ENCODE results near the gene SAMM50.
A peak's percentile ranks its signal among the peaks of the same experiment; 100 is the strongest.

Gene SAMM50

DNA sequence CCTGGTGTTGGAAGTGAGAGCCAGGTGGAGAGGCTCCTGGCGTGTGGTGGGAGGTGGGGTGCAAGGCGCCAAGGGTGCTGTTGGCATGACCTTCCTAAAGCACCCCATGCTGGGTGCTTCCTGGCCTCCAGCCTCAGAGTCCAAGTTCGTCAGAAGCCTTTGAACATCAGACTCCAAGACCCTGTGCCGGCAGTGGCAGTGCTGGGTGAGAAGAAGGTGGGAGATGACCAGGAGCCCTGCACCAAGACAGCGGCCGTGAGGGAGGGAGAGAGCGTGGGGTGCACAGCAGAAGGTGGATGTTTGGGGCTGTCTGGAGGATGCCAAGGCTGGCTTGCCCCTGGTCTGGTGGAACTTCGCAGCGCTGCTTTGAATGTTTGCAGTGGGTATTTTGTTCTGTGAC lies 39.2 kb downstream of the SAMM50 start:
- no peak overlapping the region for H3K4me2 ChIP-seq (ENCODE audit: low read depth, low read length)
- no peaks in the 10 kb centered on the region for H4K20me1 ChIP-seq (ENCODE audit: insufficient read depth, low read length)
- no peaks in the 10 kb centered on the region for H3K36me3 ChIP-seq (replicated peaks; ENCODE audit: insufficient read depth, low read length)
- H3F3A ChIP-seq (ENCODE audit: insufficient read depth, low read length) = no peaks in the 10 kb centered on the region
- TF ChIP-seq, protein P1, sequence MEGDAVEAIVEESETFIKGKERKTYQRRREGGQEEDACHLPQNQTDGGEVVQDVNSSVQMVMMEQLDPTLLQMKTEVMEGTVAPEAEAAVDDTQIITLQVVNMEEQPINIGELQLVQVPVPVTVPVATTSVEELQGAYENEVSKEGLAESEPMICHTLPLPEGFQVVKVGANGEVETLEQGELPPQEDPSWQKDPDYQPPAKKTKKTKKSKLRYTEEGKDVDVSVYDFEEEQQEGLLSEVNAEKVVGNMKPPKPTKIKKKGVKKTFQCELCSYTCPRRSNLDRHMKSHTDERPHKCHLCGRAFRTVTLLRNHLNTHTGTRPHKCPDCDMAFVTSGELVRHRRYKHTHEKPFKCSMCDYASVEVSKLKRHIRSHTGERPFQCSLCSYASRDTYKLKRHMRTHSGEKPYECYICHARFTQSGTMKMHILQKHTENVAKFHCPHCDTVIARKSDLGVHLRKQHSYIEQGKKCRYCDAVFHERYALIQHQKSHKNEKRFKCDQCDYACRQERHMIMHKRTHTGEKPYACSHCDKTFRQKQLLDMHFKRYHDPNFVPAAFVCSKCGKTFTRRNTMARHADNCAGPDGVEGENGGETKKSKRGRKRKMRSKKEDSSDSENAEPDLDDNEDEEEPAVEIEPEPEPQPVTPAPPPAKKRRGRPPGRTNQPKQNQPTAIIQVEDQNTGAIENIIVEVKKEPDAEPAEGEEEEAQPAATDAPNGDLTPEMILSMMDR (IDR thresholded peaks at IDR 0.05; ENCODE audit: low read length) = no peak
- TF ChIP-seq EZH2phosphoT487 (IDR thresholded peaks at IDR 0.05; ENCODE audit: low read length) = no peak
- TF ChIP-seq EZH2 (optimal IDR thresholded peaks at IDR 0.05; ENCODE audit: low read depth, low read length) = no peak
- no peaks in the 10 kb centered on the region for H3K27me3 ChIP-seq (replicated peaks; ENCODE audit: insufficient read depth, low read length)
- H3K27ac ChIP-seq (ENCODE audit: low read length) = no peak overlapping the region
- H3K9me3 ChIP-seq (replicated peaks; ENCODE audit: insufficient read depth, low read length) = no peaks in the 10 kb centered on the region
- no peaks in the 10 kb centered on the region for H3K79me2 ChIP-seq (ENCODE audit: low read length)
- DNase-seq = no peak
- no peak overlapping the region for H3K4me3 ChIP-seq (ENCODE audit: low read length)
- H2AFZ ChIP-seq (ENCODE audit: low read length) = no peak overlapping the region
- no peaks in the 10 kb centered on the region for H3K4me1 ChIP-seq (ENCODE audit: low read length)
- no peak overlapping the region for H3K9ac ChIP-seq (ENCODE audit: low read length)
- H3K9me2 ChIP-seq (replicated peaks; ENCODE audit: insufficient read depth, low read length) = no peaks in the 10 kb centered on the region

GRCh38 chr22:43995057-43995685 lies 39.9 kb downstream of the SAMM50 start:
- Histone ChIP-seq H4K20me1 (ENCODE audit: insufficient read depth, low read length) (no peaks in the 10 kb centered on the region), H3K9me2 (replicated peaks; ENCODE audit: insufficient read depth, low read length) (no peaks in the 10 kb centered on the region), H3F3A (ENCODE audit: insufficient read depth, low read length) (no peaks in the 10 kb centered on the region), H3K27ac (ENCODE audit: low read length) (no peak overlapping the region), H3K9ac (ENCODE audit: low read length) (peak overlapping the region; percentile 44; the same call in 1 of the 2 replicates), H2AFZ (ENCODE audit: low read length) (peak overlapping the region; percentile 82; the same call in 1 of the 2 replicates), H3K4me3 (ENCODE audit: low read length) (peak overlapping the region; percentile 75), H3K9me3 (replicated peaks; ENCODE audit: insufficient read depth, low read length) (no peaks in the 10 kb centered on the region), H3K36me3 (replicated peaks; ENCODE audit: insufficient read depth, low read length) (no peaks in the 10 kb centered on the region), H3K4me2 (ENCODE audit: low read depth, low read length) (peak overlapping the region; percentile 89), H3K27me3 (replicated peaks; ENCODE audit: insufficient read depth, low read length) (no peaks in the 10 kb centered on the region), H3K4me1 (ENCODE audit: low read length) (no peaks in the 10 kb centered on the region), H3K79me2 (ENCODE audit: low read length) (no peaks in the 10 kb centered on the region)
- TF ChIP-seq, protein P1 (IDR thresholded peaks at IDR 0.05; ENCODE audit: low read length) = no peak
- no peak for TF ChIP-seq EZH2 (optimal IDR thresholded peaks at IDR 0.05; ENCODE audit: low read depth, low read length)
- TF ChIP-seq EZH2phosphoT487 (IDR thresholded peaks at IDR 0.05; ENCODE audit: low read length) = no peak
- DNase-seq = no peak

- peak overlapping the region; percentile 75 for H3K4me3 ChIP-seq (ENCODE audit: low read length)
Observed at GRCh38 chr22:43995798-43996169, 40.5 kb downstream of the SAMM50 start.

More at GRCh38 chr22:43995798-43996169, 40.5 kb downstream of the SAMM50 start:
- TF ChIP-seq, protein P1 (IDR thresholded peaks at IDR 0.05; ENCODE audit: low read length) = no peak
- no peak for TF ChIP-seq EZH2 (optimal IDR thresholded peaks at IDR 0.05; ENCODE audit: low read depth, low read length)
- no peak for TF ChIP-seq EZH2phosphoT487 (IDR thresholded peaks at IDR 0.05; ENCODE audit: low read length)
- Histone ChIP-seq H3F3A (ENCODE audit: insufficient read depth, low read length) (no peaks in the 10 kb centered on the region), H4K20me1 (ENCODE audit: insufficient read depth, low read length) (no peaks in the 10 kb centered on the region), H3K27me3 (replicated peaks; ENCODE audit: insufficient read depth, low read length) (no peaks in the 10 kb centered on the region), H3K79me2 (ENCODE audit: low read length) (no peaks in the 10 kb centered on the region), H3K9me3 (replicated peaks; ENCODE audit: insufficient read depth, low read length) (no peaks in the 10 kb centered on the region), H3K4me2 (ENCODE audit: low read depth, low read length) (peak overlapping the region; percentile 89), H3K4me1 (ENCODE audit: low read length) (no peaks in the 10 kb centered on the region), H3K27ac (ENCODE audit: low read length) (no peak overlapping the region), H3K9ac (ENCODE audit: low read length) (peak overlapping the region; percentile 44; the same call in 1 of the 2 replicates), H2AFZ (ENCODE audit: low read length) (peak overlapping the region; percentile 82), H3K36me3 (replicated peaks; ENCODE audit: insufficient read depth, low read length) (no peaks in the 10 kb centered on the region), H3K9me2 (replicated peaks; ENCODE audit: insufficient read depth, low read length) (no peaks in the 10 kb centered on the region)
- DNase-seq = no peak
